Measurements from ENCODE around the gene ANO5. TPM values are rescaled to one million over a fixed set of nuclear protein-coding genes. Genes with fewer than 3 reads are reported as not detected.
A peak's percentile ranks its signal among the peaks of the same experiment; 100 is the strongest.

Gene ANO5
- total RNA-seq, 1 experiment from 2014 or later: 1.1 TPM

DNA sequence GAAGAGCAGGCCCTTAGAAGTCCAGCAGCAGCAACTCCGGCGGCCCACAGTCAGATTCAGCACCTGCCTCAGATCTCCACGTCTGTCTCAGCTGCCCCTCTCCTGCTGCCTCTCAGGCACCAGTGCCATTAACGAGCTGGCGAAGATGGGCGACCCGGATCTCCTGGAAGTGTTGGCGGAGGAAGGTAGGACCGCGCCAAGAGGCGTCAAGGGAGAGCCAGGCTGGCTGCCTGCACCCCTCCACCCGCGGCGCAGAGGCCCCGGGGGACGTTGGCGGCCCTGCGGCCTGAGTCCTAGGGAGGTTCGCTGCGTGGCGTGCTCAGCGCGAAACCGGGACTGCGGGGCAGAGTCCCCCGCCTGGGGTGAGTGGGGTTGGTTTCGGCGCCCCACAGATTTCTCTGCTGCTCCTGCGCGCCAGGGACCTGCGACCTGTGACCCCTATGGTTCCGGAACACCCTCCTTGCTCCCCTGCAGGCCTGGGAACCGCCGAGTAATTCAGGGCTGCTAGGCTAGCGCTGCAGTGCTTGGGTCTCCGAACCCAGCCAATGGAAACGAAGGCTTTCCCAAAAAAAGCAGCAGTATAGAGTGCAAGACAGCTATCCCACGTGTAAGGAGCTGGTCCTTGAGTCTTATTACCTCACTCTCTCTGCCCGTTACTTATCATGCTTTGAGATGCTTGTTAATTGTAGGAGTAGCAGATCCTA is 615 bp downstream of the ANO5 start:
- no peak for DNase-seq (ENCODE audit: low read depth, low spot score)
- Histone ChIP-seq H2AFZ (ENCODE audit: low read depth, low read length, poor library complexity, severe bottlenecking) (no peak overlapping the region), H3K4me1 (ENCODE audit: control insufficient read depth in 1 of 2, insufficient read depth in 2 of 2, low read length in 2 of 2) (peaks cover 0 to 8% of the 10 kb centered on the region in 2 experiments; a peak in 1 of 4 replicates), H3K9me3 (ENCODE audit: control insufficient read depth in 1 of 2, insufficient read depth in 1 of 2, low read depth in 1 of 2, low read length in 2 of 2) (no peaks in the 10 kb centered on the region), H3K9me2 (ENCODE audit: insufficient read depth) (no peaks in the 10 kb centered on the region), H4K20me1 (ENCODE audit: insufficient read depth) (no peaks in the 10 kb centered on the region), H3K79me2 (ENCODE audit: insufficient read depth, low read length) (no peaks in the 10 kb centered on the region), H3K36me3 (ENCODE audit: control insufficient read depth in 1 of 2, insufficient read depth in 2 of 2, low read length in 2 of 2) (no peaks in the 10 kb centered on the region), H3K27me3 (ENCODE audit: insufficient read depth, low read length) (no peaks in the 10 kb centered on the region), H3K9ac (ENCODE audit: low read length) (peak overlapping the region; percentile 46), H3K4me3 (replicated peaks in 1 of 2; ENCODE audit: low read depth in 1 of 2, low read length in 2 of 2) (peak overlapping the region; percentile 54 to 64), H3K4me2 (ENCODE audit: low read length) (peak overlapping the region; percentile 85), H3K27ac (ENCODE audit: low read depth, low read length) (peak overlapping the region; percentile 32; the same call in 1 of the 2 replicates)
- intact Hi-C loops (cut with micrococcal nuclease): no loop called here
- no TSS peak for BruUV-seq (replicated peaks)
- peak; percentile 46 for ATAC-seq
- ChIA-PET POLR2A (no interaction called here), RAD21 (ENCODE audit: low non-redundant PET in 1 of 2, low total read pairs in 2 of 2, uncharacterized antibody in 2 of 2, unreplicated experiment in 2 of 2) (no interaction called here), CTCF (no interaction called here)
- TF ChIP-seq EZH2 (IDR thresholded peaks at IDR 0.05) (no peak), SRF (IDR thresholded peaks at IDR 0.05; ENCODE audit: low read depth) (no peak)
- TF ChIP-seq, protein P1, sequence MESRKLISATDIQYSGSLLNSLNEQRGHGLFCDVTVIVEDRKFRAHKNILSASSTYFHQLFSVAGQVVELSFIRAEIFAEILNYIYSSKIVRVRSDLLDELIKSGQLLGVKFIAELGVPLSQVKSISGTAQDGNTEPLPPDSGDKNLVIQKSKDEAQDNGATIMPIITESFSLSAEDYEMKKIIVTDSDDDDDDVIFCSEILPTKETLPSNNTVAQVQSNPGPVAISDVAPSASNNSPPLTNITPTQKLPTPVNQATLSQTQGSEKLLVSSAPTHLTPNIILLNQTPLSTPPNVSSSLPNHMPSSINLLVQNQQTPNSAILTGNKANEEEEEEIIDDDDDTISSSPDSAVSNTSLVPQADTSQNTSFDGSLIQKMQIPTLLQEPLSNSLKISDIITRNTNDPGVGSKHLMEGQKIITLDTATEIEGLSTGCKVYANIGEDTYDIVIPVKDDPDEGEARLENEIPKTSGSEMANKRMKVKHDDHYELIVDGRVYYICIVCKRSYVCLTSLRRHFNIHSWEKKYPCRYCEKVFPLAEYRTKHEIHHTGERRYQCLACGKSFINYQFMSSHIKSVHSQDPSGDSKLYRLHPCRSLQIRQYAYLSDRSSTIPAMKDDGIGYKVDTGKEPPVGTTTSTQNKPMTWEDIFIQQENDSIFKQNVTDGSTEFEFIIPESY (IDR thresholded peaks at IDR 0.05; ENCODE audit: extremely low read depth, insufficient replicate concordance, low read length): no peak

DNA sequence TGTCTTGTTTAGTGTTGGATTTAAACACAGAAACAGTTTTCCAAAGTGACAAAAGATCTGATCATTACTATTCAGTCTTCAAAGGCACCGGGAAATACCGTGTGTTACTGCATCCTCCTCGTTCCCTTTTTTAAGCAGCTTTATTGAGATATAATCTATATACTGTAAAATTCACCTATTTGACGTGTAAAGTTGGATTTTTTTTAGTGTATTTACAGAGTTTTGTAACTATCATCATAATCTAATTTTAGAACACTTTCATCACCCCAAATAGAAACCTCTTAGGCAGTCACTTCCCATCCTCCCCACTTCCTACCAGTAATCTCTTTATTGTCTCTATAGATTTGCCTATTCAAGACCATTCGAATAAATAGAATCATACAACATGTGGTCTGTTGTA is 1.4 kb downstream of the ANO5 start:
- TSS peak; percentile 33 for BruUV-seq (replicated peaks)
- peak overlapping the region in 1 of 2 experiments; percentile 64; a peak in 2 of 4 replicates for H3K4me3 ChIP-seq (replicated peaks in 1 of 2; ENCODE audit: low read depth in 1 of 2, low read length in 2 of 2)
- TF ChIP-seq CBX3 (IDR thresholded peaks at IDR 0.05; ENCODE audit: low read depth) (no peak), SP1 (IDR thresholded peaks at IDR 0.05; ENCODE audit: low read depth) (no peak), CEBPB (IDR thresholded peaks at IDR 0.05; ENCODE audit: low read depth) (no peak), ZFX (IDR thresholded peaks at IDR 0.05) (no peak), JUND (IDR thresholded peaks at IDR 0.05) (no peak), RAD21 (IDR thresholded peaks at IDR 0.05; ENCODE audit: low read depth) (no peak), ELF1 (IDR thresholded peaks at IDR 0.05; ENCODE audit: borderline replicate concordance, low read depth) (no peak), SRF (IDR thresholded peaks at IDR 0.05; ENCODE audit: low read depth) (no peak), ZNF274 (IDR thresholded peaks at IDR 0.05; ENCODE audit: low read depth, low read length) (no peak)
- TF ChIP-seq, protein P2, sequence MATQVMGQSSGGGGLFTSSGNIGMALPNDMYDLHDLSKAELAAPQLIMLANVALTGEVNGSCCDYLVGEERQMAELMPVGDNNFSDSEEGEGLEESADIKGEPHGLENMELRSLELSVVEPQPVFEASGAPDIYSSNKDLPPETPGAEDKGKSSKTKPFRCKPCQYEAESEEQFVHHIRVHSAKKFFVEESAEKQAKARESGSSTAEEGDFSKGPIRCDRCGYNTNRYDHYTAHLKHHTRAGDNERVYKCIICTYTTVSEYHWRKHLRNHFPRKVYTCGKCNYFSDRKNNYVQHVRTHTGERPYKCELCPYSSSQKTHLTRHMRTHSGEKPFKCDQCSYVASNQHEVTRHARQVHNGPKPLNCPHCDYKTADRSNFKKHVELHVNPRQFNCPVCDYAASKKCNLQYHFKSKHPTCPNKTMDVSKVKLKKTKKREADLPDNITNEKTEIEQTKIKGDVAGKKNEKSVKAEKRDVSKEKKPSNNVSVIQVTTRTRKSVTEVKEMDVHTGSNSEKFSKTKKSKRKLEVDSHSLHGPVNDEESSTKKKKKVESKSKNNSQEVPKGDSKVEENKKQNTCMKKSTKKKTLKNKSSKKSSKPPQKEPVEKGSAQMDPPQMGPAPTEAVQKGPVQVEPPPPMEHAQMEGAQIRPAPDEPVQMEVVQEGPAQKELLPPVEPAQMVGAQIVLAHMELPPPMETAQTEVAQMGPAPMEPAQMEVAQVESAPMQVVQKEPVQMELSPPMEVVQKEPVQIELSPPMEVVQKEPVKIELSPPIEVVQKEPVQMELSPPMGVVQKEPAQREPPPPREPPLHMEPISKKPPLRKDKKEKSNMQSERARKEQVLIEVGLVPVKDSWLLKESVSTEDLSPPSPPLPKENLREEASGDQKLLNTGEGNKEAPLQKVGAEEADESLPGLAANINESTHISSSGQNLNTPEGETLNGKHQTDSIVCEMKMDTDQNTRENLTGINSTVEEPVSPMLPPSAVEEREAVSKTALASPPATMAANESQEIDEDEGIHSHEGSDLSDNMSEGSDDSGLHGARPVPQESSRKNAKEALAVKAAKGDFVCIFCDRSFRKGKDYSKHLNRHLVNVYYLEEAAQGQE (IDR thresholded peaks at IDR 0.05; ENCODE audit: low read depth): no peak
- TF ChIP-seq, protein P1 (IDR thresholded peaks at IDR 0.05; ENCODE audit: extremely low read depth, insufficient replicate concordance, low read length): no peak

More for the DNA sequence above, 1.4 kb downstream of the ANO5 start:
- DNase-seq (ENCODE audit: low read depth, low spot score): no peak
- Histone ChIP-seq H3K9me3 (ENCODE audit: control insufficient read depth in 1 of 2, insufficient read depth in 1 of 2, low read depth in 1 of 2, low read length in 2 of 2) (no peaks in the 10 kb centered on the region), H2AFZ (ENCODE audit: low read depth, low read length, poor library complexity, severe bottlenecking) (no peak overlapping the region), H4K20me1 (ENCODE audit: insufficient read depth) (no peaks in the 10 kb centered on the region), H3K36me3 (ENCODE audit: control insufficient read depth in 1 of 2, insufficient read depth in 2 of 2, low read length in 2 of 2) (no peaks in the 10 kb centered on the region), H3K9ac (ENCODE audit: low read length) (no peak overlapping the region), H3K9me2 (ENCODE audit: insufficient read depth) (no peaks in the 10 kb centered on the region), H3K79me2 (ENCODE audit: insufficient read depth, low read length) (no peaks in the 10 kb centered on the region), H3K4me1 (ENCODE audit: control insufficient read depth in 1 of 2, insufficient read depth in 2 of 2, low read length in 2 of 2) (peaks cover 0 to 8% of the 10 kb centered on the region in 2 experiments; a peak in 1 of 4 replicates), H3K27me3 (ENCODE audit: insufficient read depth, low read length) (no peaks in the 10 kb centered on the region), H3K27ac (ENCODE audit: low read depth, low read length) (no peak overlapping the region), H3K4me2 (ENCODE audit: low read length) (no peak overlapping the region)
- CTCF ChIA-PET: no interaction called here
- intact Hi-C loops (cut with micrococcal nuclease): no loop called here
- RAD21 ChIA-PET (ENCODE audit: low non-redundant PET in 1 of 2, low total read pairs in 2 of 2, uncharacterized antibody in 2 of 2, unreplicated experiment in 2 of 2): no interaction called here
- no peak for ATAC-seq
- POLR2A ChIA-PET: no interaction called here

Data from HCT116 (cell line).